PFSK-1 (cell line): Measurements from ENCODE around the gene KIF23.

Experiments used
- POLR2AphosphoS5 ChIP-seq: IDR thresholded peaks from 2 replicates; pipeline ENCODE4 v1.6.1; 2012; ENCODE audit warnings: low read depth, mild to moderate bottlenecking, control low read depth, low read length, moderate library complexity
- SIN3A ChIP-seq: IDR thresholded peaks from 2 replicates; pipeline ENCODE4 v1.6.1; 2012; ENCODE audit warnings: mild to moderate bottlenecking, low read length, moderate library complexity, borderline replicate concordance; ENCODE audit not compliant: insufficient read depth
- TF ChIP-seq, protein P1 (sequence below), 2 experiments: IDR thresholded peaks; 2 replicates each; pipeline versions ENCODE4 v1.6.1 to v1.8.0; 2011 to 2012; ENCODE audit warnings: low read depth in 2 of 2, low read length in 2 of 2, control low read depth in 1 of 2, inconsistent platforms in 1 of 2, mild to moderate bottlenecking in 1 of 2, moderate library complexity in 1 of 2; ENCODE audit not compliant: insufficient read depth in 1 of 2

DNA sequence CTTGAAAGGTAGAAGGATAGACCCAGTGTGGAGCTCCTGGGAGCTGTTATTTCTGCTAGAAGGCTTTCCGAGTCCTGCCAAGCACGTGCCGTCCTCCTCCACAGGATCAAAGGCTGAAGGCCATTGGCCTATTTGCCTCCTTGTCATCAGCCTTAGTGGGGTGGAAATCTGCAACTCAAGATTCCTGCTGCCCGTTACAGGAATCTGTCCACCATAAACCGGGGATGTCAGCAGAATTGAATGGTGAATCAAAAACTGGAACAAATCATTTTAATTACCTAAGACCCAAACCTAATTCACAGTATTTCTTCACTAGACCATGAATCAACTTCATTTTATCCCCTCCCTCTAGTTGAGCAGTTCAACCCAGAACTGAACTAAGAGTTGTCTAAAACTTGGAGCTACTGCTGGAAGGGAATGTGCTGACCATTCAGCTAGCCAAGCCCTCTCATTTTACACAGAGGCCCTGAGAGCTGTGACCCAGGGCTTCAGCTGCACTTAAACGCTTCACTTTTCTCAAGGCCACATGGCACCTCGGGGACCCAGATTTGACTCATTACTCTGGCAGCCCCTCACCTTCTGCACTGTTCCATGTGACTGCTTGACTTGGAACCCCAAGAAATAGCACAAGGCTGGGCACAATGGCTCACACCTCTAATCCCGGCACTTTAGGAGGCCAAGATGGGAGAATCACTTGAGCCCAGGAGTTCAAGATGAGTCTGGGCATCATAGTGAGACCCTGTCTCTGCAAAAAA is 36.8 kb upstream of the KIF23 start:
- TF ChIP-seq SIN3A = no peak
- TF ChIP-seq, protein P1, sequence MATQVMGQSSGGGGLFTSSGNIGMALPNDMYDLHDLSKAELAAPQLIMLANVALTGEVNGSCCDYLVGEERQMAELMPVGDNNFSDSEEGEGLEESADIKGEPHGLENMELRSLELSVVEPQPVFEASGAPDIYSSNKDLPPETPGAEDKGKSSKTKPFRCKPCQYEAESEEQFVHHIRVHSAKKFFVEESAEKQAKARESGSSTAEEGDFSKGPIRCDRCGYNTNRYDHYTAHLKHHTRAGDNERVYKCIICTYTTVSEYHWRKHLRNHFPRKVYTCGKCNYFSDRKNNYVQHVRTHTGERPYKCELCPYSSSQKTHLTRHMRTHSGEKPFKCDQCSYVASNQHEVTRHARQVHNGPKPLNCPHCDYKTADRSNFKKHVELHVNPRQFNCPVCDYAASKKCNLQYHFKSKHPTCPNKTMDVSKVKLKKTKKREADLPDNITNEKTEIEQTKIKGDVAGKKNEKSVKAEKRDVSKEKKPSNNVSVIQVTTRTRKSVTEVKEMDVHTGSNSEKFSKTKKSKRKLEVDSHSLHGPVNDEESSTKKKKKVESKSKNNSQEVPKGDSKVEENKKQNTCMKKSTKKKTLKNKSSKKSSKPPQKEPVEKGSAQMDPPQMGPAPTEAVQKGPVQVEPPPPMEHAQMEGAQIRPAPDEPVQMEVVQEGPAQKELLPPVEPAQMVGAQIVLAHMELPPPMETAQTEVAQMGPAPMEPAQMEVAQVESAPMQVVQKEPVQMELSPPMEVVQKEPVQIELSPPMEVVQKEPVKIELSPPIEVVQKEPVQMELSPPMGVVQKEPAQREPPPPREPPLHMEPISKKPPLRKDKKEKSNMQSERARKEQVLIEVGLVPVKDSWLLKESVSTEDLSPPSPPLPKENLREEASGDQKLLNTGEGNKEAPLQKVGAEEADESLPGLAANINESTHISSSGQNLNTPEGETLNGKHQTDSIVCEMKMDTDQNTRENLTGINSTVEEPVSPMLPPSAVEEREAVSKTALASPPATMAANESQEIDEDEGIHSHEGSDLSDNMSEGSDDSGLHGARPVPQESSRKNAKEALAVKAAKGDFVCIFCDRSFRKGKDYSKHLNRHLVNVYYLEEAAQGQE (IDR thresholded peaks at IDR 0.05; ENCODE audit: insufficient read depth in 1 of 2, low read depth in 2 of 2, low read length in 2 of 2) = no peak
- TF ChIP-seq POLR2AphosphoS5 = no peak
